Raji (cell line): ENCODE results near the gene HECTD4.

Experiments
- POLR2A ChIP-seq: IDR thresholded peaks from 2 replicates; pipeline ENCODE4 v1.6.1; 2011; ENCODE audit warnings: low read depth, low read length, control low read depth; ENCODE audit not compliant: insufficient read depth

The HECTD4 gene

DNA sequence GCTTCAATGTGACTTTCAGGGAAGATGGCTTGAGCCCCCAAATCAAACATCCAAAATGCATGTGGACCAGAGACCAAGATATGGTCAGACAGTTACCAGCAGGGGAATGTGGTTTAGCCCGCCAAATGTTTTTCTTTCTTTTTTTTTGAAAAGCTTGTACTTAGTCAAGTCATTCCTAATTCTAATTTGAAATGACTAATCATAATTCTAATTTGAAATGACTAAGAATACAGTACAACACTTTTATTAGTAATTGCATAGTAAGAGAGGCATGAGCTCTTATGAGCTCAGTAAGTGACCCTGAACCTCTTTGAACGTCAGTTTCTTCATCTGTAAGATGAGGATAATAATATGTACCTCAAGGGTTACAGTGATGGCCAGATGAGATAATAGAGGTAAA is 72.4 kb downstream of the HECTD4 start:
- no peak for TF ChIP-seq POLR2A

- TF ChIP-seq POLR2A, result no peak
These were observed 73.6 kb downstream of the HECTD4 start for GRCh38 chr12:112308652-112309051.

GRCh38 chr12:112308161-112308560 is 74.1 kb downstream of the HECTD4 start:
- no peak for TF ChIP-seq POLR2A

DNA sequence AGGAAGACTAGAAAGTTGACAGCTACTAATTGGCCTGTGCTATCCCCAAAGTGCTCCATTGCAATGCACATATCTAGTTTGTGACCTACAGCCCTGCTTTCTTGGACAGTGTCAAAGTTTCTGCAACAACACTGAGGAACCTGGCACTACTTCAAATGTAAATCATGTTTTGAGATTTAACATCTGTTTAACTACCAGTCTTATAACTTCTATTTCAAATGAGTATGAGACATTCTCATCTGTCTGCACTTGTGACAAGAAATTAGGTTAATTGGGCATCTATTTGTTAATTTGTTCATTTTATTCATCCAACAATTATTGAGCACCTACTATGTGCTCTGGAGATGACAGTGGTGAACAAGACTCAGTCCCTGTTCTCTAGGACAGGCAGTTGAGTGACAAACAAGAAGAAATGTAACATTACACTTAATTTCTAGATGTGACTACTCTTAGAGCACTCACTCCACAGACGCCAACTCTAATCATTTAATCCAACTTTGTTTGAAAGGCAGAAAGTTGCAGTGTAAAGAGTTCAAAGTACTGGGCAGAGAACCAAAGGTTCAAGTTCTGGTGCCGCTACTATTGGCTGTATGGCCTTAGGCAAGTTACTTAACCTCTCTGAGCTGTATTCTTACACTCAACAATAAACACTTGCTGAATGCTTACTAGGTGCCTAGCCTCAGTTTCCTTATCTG is 74.8 kb downstream of the HECTD4 start:
- no peak for TF ChIP-seq POLR2A

DNA sequence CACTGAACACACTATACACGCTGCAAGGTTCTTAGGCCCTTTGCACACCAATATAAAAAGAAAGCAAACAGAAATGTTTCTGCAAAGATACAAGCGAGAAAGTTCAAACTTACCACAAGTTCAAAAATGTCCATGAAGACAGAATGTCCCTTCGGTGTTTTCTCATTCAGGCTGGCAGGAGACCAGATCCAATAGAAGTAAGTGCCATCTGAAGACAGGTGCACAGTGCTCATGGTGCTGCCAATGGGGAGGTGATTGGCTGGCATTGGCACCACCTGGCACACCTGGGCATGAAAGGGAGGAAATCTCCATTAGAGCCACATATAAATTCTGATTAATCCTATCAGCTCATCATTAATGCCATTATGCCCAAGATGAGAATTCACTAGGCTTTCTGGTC is 76.3 kb downstream of the HECTD4 start:
- no peak for TF ChIP-seq POLR2A

- no peak for TF ChIP-seq POLR2A
These were observed 77.8 kb downstream of the HECTD4 start for GRCh38 chr12:112304436-112304835.

DNA sequence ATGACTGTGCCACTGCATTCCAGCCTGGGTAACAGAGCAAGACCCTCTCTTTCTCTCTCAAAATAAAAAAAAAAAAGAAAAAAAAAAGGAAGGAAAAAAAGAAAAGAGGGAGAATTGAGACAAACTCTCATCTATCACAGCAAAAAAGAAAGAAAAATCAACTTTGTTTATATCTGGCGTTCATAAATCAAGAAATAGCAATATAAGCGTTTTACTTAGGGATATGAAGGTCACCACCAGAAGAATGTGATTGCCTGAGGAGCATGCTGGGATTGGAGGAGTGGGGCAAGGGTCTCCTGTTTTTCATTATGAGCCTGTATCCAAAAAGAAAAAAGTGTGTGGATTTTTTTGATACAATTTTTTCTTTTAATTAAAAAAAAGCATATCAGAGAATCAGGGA is 78.4 kb downstream of the HECTD4 start:
- no peak for TF ChIP-seq POLR2A

GRCh38 chr12:112303004-112303403 is 79.2 kb downstream of the HECTD4 start:
- TF ChIP-seq POLR2A, result no peak

- TF ChIP-seq POLR2A, result no peak
These were observed 82.5 kb downstream of the HECTD4 start for GRCh38 chr12:112299704-112300103.

- no peak for TF ChIP-seq POLR2A
These were observed 85.0 kb downstream of the HECTD4 start for GRCh38 chr12:112297188-112297587.

GRCh38 chr12:112296183-112296582 is 86.0 kb downstream of the HECTD4 start:
- TF ChIP-seq POLR2A, result no peak

DNA sequence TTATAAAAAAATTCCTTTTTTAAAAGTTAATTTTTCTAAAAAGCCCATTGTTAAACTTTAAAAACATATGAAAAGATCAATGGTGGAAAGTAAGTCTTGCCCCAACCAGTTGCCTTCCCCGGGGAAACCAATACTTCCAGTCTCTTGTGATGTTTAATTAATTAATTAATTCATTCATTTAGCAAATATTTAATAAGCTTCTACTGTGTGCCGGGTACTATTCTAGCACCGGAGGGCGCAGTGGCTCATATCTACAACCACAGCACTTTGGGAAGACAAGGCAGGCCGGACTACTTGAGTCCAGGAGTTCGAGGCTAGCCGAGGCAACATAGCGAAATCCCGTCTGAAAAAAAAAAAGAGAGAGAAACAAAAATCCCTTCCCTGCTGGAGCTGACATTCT is 87.4 kb downstream of the HECTD4 start:
- TF ChIP-seq POLR2A, result no peak

DNA sequence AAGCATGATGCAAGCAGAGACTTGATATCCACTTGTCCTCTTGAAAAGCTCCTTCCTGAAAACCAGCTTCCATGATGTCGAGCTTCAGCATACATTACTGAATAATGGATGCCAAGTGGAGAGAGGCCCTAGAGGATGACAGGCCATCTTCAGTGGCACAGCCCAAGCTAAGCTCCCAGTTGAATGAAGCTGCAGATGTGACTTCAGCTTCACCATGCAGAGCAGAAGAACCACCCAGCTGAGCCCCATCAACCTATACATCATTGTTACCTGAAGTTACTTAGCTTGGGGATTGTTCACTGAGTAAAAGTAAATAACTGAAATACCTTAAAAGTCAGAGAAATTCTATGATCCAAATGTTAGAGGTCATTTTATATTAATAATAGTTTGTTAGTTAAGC is 93.6 kb downstream of the HECTD4 start:
- TF ChIP-seq POLR2A, result no peak

GRCh38 chr12:112285600-112286401 is 96.4 kb downstream of the HECTD4 start:
- TF ChIP-seq POLR2A, result no peak

GRCh38 chr12:112283546-112283945 is 98.7 kb downstream of the HECTD4 start:
- TF ChIP-seq POLR2A, result no peak

DNA sequence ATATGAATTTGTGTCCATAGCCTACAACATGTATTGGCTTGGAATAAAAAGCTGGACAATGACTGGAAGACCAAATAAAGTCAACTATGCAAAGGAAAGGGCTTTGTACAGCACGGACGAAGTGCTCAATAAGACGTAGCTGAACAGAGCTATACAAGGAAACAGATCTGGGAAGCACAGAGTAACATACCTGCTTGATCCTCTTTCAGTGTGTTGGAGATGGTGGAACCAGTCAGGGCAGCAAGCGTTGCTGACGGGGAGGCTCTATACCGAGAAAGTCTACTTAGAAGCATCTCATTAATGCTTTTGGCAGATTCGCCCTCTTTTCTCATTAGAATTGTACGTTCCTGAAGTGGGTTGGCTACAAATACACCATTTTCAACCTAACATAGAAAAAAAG is 99.3 kb downstream of the HECTD4 start:
- TF ChIP-seq POLR2A, result no peak
